ENCODE measurements around the gene EPB41L4A.

EPB41L4A gene

GRCh38 chr5:112257005-112257404, 162.1 kb downstream of the EPB41L4A start:
- POLR2A ChIA-PET, result no interaction called here

GRCh38 chr5:112254303-112254702, 164.8 kb downstream of the EPB41L4A start:
- POLR2A ChIA-PET, result no interaction called here
- Histone ChIP-seq H3K27ac (ENCODE audit: extremely low read depth, low read depth, low read length) (no peak overlapping the region), H3K4me3 (ENCODE audit: low read depth, low read length) (no peak overlapping the region), H3K9me3 (ENCODE audit: control insufficient read depth, insufficient read depth, low read depth, low read length) (no peaks in the 10 kb centered on the region), H3K36me3 (ENCODE audit: control insufficient read depth in 2 of 2, insufficient read depth in 1 of 2, low read length in 2 of 2) (no peaks in the 10 kb centered on the region), H3K4me1 (ENCODE audit: control insufficient read depth, insufficient read depth, low read length) (no peaks in the 10 kb centered on the region)
- CTCF ChIA-PET, result no interaction called here
- TF ChIP-seq MEIS1 (CRISPR knock-in tag; IDR thresholded peaks at IDR 0.05; ENCODE audit: borderline replicate concordance), result no peak
- no peak for TF ChIP-seq ZNF585B (tag by site-specific recombination; IDR thresholded peaks at IDR 0.05)
- TF ChIP-seq ZNF521 (tag by site-specific recombination; IDR thresholded peaks at IDR 0.05), result no peak
- no peak for TF ChIP-seq ZNF133 (tag by site-specific recombination; IDR thresholded peaks at IDR 0.05)
- no peak for TF ChIP-seq ZNF580 (tag by site-specific recombination; IDR thresholded peaks at IDR 0.05)
- no peak for TF ChIP-seq ZNF560 (tag by site-specific recombination; IDR thresholded peaks at IDR 0.05; ENCODE audit: borderline replicate concordance)
- no peak for TF ChIP-seq ZNF311 (tag by site-specific recombination; IDR thresholded peaks at IDR 0.05; ENCODE audit: borderline replicate concordance)
- TF ChIP-seq ZNF792 (tag by site-specific recombination; IDR thresholded peaks at IDR 0.05), result no peak
- no peak for TF ChIP-seq ZNF26 (tag by site-specific recombination; IDR thresholded peaks at IDR 0.05)
- no peak for TF ChIP-seq ZNF121 (tag by site-specific recombination; IDR thresholded peaks at IDR 0.05)
- no peak for TF ChIP-seq AEBP2 (tag by site-specific recombination; IDR thresholded peaks at IDR 0.05; ENCODE audit: borderline replicate concordance)
- TF ChIP-seq ZEB2 (tag by site-specific recombination; IDR thresholded peaks at IDR 0.05), result no peak
- no peak for TF ChIP-seq ZNF114 (tag by site-specific recombination; IDR thresholded peaks at IDR 0.05)

More at GRCh38 chr5:112257005-112257404, 162.1 kb downstream of the EPB41L4A start:
- TF ChIP-seq ZNF501 (tag by site-specific recombination; IDR thresholded peaks at IDR 0.05), result no peak
- Histone ChIP-seq H3K27ac (ENCODE audit: extremely low read depth, low read depth, low read length) (no peak overlapping the region), H3K4me1 (ENCODE audit: control insufficient read depth, insufficient read depth, low read length) (no peaks in the 10 kb centered on the region), H3K9me3 (ENCODE audit: control insufficient read depth, insufficient read depth, low read depth, low read length) (no peaks in the 10 kb centered on the region), H3K36me3 (ENCODE audit: control insufficient read depth in 2 of 2, insufficient read depth in 1 of 2, low read length in 2 of 2) (no peaks in the 10 kb centered on the region), H3K4me3 (ENCODE audit: low read depth, low read length) (no peak overlapping the region)
- CTCF ChIA-PET, result interaction anchor here (0.6 kb wide), 1 partner anchor 168 kb away, joined by 3 read pairs; no protein-coding TSS in a partner anchor

GRCh38 chr5:112253478-112254250, 165.4 kb downstream of the EPB41L4A start:
- POLR2A ChIA-PET, result no interaction called here
- no peaks in the 10 kb centered on the region for H3K9me3 ChIP-seq (ENCODE audit: control insufficient read depth, insufficient read depth, low read depth, low read length)
- no peak overlapping the region for H3K27ac ChIP-seq (ENCODE audit: extremely low read depth, low read depth, low read length)
- H3K4me1 ChIP-seq (ENCODE audit: control insufficient read depth, insufficient read depth, low read length), result no peaks in the 10 kb centered on the region
- TF ChIP-seq ZNF121 (tag by site-specific recombination; IDR thresholded peaks at IDR 0.05) (no peak), ZNF596 (tag by site-specific recombination; IDR thresholded peaks at IDR 0.05) (no peak), ZNF138 (tag by site-specific recombination; IDR thresholded peaks at IDR 0.05; ENCODE audit: borderline replicate concordance) (no peak)
- H3K36me3 ChIP-seq (ENCODE audit: control insufficient read depth in 2 of 2, insufficient read depth in 1 of 2, low read length in 2 of 2), result no peaks in the 10 kb centered on the region
- CTCF ChIA-PET, result interaction anchor here (0.6 kb wide), 1 partner anchor 9 kb away, joined by 3 read pairs; no protein-coding TSS in a partner anchor
- no peak overlapping the region for H3K4me3 ChIP-seq (ENCODE audit: low read depth, low read length)

Measured in HEK293 (cell line).